GM21786 (cell line): ENCODE data around the gene TPM2.

ENCODE experiments used
- ATAC-seq: cut with Tn5 transposase; IDR thresholded peaks from one replicate; pipeline ENCODE4 v1.9.1; 2021; ENCODE audit not compliant: unreplicated experiment

TPM2 gene

GRCh38 chr9:35718721-35719511 lies 29.2 kb upstream of the TPM2 start:
- ATAC-seq = no peak

GRCh38 chr9:35717132-35717870 lies 27.6 kb upstream of the TPM2 start:
- ATAC-seq = no peak

GRCh38 chr9:35716230-35716629 lies 26.5 kb upstream of the TPM2 start:
- ATAC-seq = no peak

GRCh38 chr9:35714579-35715252 lies 25.0 kb upstream of the TPM2 start:
- ATAC-seq = no peak

GRCh38 chr9:35714123-35714522 lies 24.4 kb upstream of the TPM2 start:
- ATAC-seq = no peak

- ATAC-seq = no peak
Observed at GRCh38 chr9:35713578-35713977, 23.9 kb upstream of the TPM2 start.

- ATAC-seq = no peak
Observed at GRCh38 chr9:35712762-35713400, 23.2 kb upstream of the TPM2 start.

GRCh38 chr9:35711501-35712428 lies 22.0 kb upstream of the TPM2 start:
- ATAC-seq = no peak

GRCh38 chr9:35710818-35711500 lies 21.2 kb upstream of the TPM2 start:
- no peak for ATAC-seq

GRCh38 chr9:35708146-35708545 lies 18.4 kb upstream of the TPM2 start:
- no peak for ATAC-seq

GRCh38 chr9:35706951-35707350 lies 17.2 kb upstream of the TPM2 start:
- ATAC-seq = no peak

- no peak for ATAC-seq
Observed at GRCh38 chr9:35705836-35706430, 16.2 kb upstream of the TPM2 start.

GRCh38 chr9:35705372-35705771 lies 15.6 kb upstream of the TPM2 start:
- no peak for ATAC-seq

GRCh38 chr9:35703906-35704672 lies 14.4 kb upstream of the TPM2 start:
- ATAC-seq = no peak

- ATAC-seq = no peak
Observed at GRCh38 chr9:35702696-35703095, 13.0 kb upstream of the TPM2 start.

- ATAC-seq = no peak
Observed at GRCh38 chr9:35700942-35701341, 11.2 kb upstream of the TPM2 start.

- ATAC-seq = no peak
Observed at GRCh38 chr9:35700031-35700430, 10.3 kb upstream of the TPM2 start.

- ATAC-seq = no peak
Observed at GRCh38 chr9:35698231-35698630, 8.5 kb upstream of the TPM2 start.

- ATAC-seq = no peak
Observed at GRCh38 chr9:35697486-35697885, 7.8 kb upstream of the TPM2 start.
